SIG-M5 (cell line): ENCODE data around the gene TRAF3.

Experiments used
- DNase-seq: peaks from one replicate; lab custom pipeline; 2025; lab: John Stamatoyannopoulos, UW

The TRAF3 gene

GRCh38 chr14:102939329-102939728 lies 162.1 kb downstream of the TRAF3 start:
- no peak for DNase-seq

GRCh38 chr14:102939820-102940561 lies 162.7 kb downstream of the TRAF3 start:
- no peak for DNase-seq

- DNase-seq = no peak
Measured at GRCh38 chr14:102940729-102941362, 163.6 kb downstream of the TRAF3 start.

- DNase-seq = no peak
Measured at GRCh38 chr14:102941419-102942011, 164.3 kb downstream of the TRAF3 start.

GRCh38 chr14:102942069-102942468 lies 164.8 kb downstream of the TRAF3 start:
- DNase-seq = no peak

GRCh38 chr14:102943454-102943853 lies 166.2 kb downstream of the TRAF3 start:
- DNase-seq = no peak

GRCh38 chr14:102943979-102944378 lies 166.7 kb downstream of the TRAF3 start:
- DNase-seq = no peak

GRCh38 chr14:102944448-102945330 lies 167.4 kb downstream of the TRAF3 start:
- DNase-seq = no peak

- no peak for DNase-seq
Measured at GRCh38 chr14:102945346-102946130, 168.3 kb downstream of the TRAF3 start.

GRCh38 chr14:102947321-102948103 lies 170.3 kb downstream of the TRAF3 start:
- DNase-seq = no peak

- DNase-seq = no peak
Measured at GRCh38 chr14:102948698-102949061, 171.4 kb downstream of the TRAF3 start.

GRCh38 chr14:102949062-102949800 lies 172.0 kb downstream of the TRAF3 start:
- no peak for DNase-seq

- no peak for DNase-seq
Measured at GRCh38 chr14:102949801-102950451, 172.7 kb downstream of the TRAF3 start.

- DNase-seq = no peak
Measured at GRCh38 chr14:102951034-102951433, 173.8 kb downstream of the TRAF3 start.

GRCh38 chr14:102951799-102952198 lies 174.6 kb downstream of the TRAF3 start:
- DNase-seq = no peak

- no peak for DNase-seq
Measured at GRCh38 chr14:102952276-102952675, 175.0 kb downstream of the TRAF3 start.

GRCh38 chr14:102953100-102953499 lies 175.9 kb downstream of the TRAF3 start:
- no peak for DNase-seq

- DNase-seq = no peak
Measured at GRCh38 chr14:102954081-102954789, 177.0 kb downstream of the TRAF3 start.
